ENCODE data around the gene AFAP1.

GRCh38 chr4:7899184-7899869 lies 40.3 kb downstream of the AFAP1 start:
- TF ChIP-seq POLR2A (IDR thresholded peaks at IDR 0.05) (no peak), CTCF (IDR thresholded peaks at IDR 0.05) (no peak)

All from uterus (tissue), 2 donors.